SK-N-SH treated with all-trans-retinoic acid at 6 μM for 48 hours (cell line): ENCODE measurements around the gene WDR53.
A peak's percentile ranks its signal among the peaks of the same experiment; 100 is the strongest.

ENCODE experiments used
- ATAC-seq: fragments of 200-7000 bp; cut with Tn5 transposase; 3 replicates; pipeline ENCODE4 v1.9.1; 2020; ENCODE audit warnings: mild to moderate bottlenecking, moderate library complexity
- ARNTL ChIP-seq: fragments of 450-650 bp; formaldehyde crosslinking; IDR thresholded peaks from 2 replicates; pipeline ENCODE4 v1.5.0; 2020; ENCODE audit warnings: low read depth, mild to moderate bottlenecking, moderate library complexity, borderline replicate concordance
- BACH2 ChIP-seq: fragments of 250-450 bp; sonication (Bioruptor Pico); IDR thresholded peaks from 2 replicates; pipeline ENCODE4 v1.9.0; 2021; ENCODE audit warnings: mild to moderate bottlenecking, borderline replicate concordance
- CREB5 ChIP-seq: fragments of 250-450 bp; sonication (Bioruptor Pico); IDR thresholded peaks from 2 replicates; pipeline ENCODE4 v1.5.1; 2020; ENCODE audit warnings: low read depth, mild to moderate bottlenecking, moderate library complexity
- CSDC2 ChIP-seq: fragments of 250-450 bp; sonication (Bioruptor Pico); IDR thresholded peaks from 2 replicates; pipeline ENCODE4 v1.5.0; 2020; ENCODE audit warnings: mild to moderate bottlenecking, moderate library complexity
- CSRNP3 ChIP-seq: fragments of 250-450 bp; sonication (Bioruptor Pico); IDR thresholded peaks from 2 replicates; pipeline ENCODE4 v1.5.1; 2021; ENCODE audit warnings: mild to moderate bottlenecking, moderate library complexity
- ESRRG ChIP-seq: fragments of 250-450 bp; sonication (Bioruptor Pico); IDR thresholded peaks from 2 replicates; pipeline ENCODE4 v1.6.1; 2021; ENCODE audit warnings: mild to moderate bottlenecking
- GLIS3 ChIP-seq: fragments of 250-450 bp; sonication (Bioruptor Pico); IDR thresholded peaks from 2 replicates; pipeline ENCODE4 v1.5.0; 2020; ENCODE audit warnings: mild to moderate bottlenecking, moderate library complexity
- ISL1 ChIP-seq: fragments of 250-450 bp; sonication (Bioruptor Pico); IDR thresholded peaks from 2 replicates; pipeline ENCODE4 v2.1.2; 2022; ENCODE audit warnings: mild to moderate bottlenecking, moderate library complexity
- OSR1 ChIP-seq: fragments of 250-450 bp; sonication (Bioruptor Pico); IDR thresholded peaks from 2 replicates; pipeline ENCODE4 v1.8.0; 2022; ENCODE audit warnings: moderate library complexity, mild to moderate bottlenecking, inconsistent platforms
- PATZ1 ChIP-seq: fragments of 250-450 bp; sonication (Bioruptor Pico); IDR thresholded peaks from 2 replicates; pipeline ENCODE4 v1.8.0; 2020; ENCODE audit warnings: mild to moderate bottlenecking, moderate library complexity, borderline replicate concordance
- POU6F1 ChIP-seq: fragments of 250-450 bp; sonication (Bioruptor Pico); IDR thresholded peaks from 2 replicates; pipeline ENCODE4 v1.8.0; 2021; ENCODE audit warnings: low read depth, mild to moderate bottlenecking, moderate library complexity, borderline replicate concordance
- PPARA ChIP-seq: fragments of 250-450 bp; sonication (Bioruptor Pico); IDR thresholded peaks from 2 replicates; pipeline ENCODE4 v1.5.0; 2020; ENCODE audit warnings: mild to moderate bottlenecking, borderline replicate concordance
- RARB ChIP-seq: fragments of 250-450 bp; sonication (Bioruptor Pico); IDR thresholded peaks from 2 replicates; pipeline ENCODE4 v1.8.0; 2021; ENCODE audit warnings: mild to moderate bottlenecking, moderate library complexity
- SNAI2 ChIP-seq: fragments of 250-450 bp; sonication (Bioruptor Pico); IDR thresholded peaks from 2 replicates; pipeline ENCODE4 v1.5.0; 2020; ENCODE audit warnings: mild to moderate bottlenecking, moderate library complexity
- TCF4 ChIP-seq: fragments of 250-450 bp; sonication (Bioruptor Pico); IDR thresholded peaks from 2 replicates; pipeline ENCODE4 v1.8.0; 2021; ENCODE audit warnings: mild to moderate bottlenecking, moderate library complexity, borderline replicate concordance
- TOX ChIP-seq: fragments of 250-450 bp; sonication (Bioruptor Pico); IDR thresholded peaks from 2 replicates; pipeline ENCODE4 v1.8.0; 2021; ENCODE audit warnings: mild to moderate bottlenecking, moderate library complexity, borderline replicate concordance
- TSHZ2 ChIP-seq: fragments of 250-450 bp; sonication (Bioruptor Pico); IDR thresholded peaks from 2 replicates; pipeline ENCODE4 v1.5.0; 2020; ENCODE audit warnings: mild to moderate bottlenecking, moderate library complexity
- ZC3H10 ChIP-seq: fragments of 250-450 bp; sonication (Bioruptor Pico); IDR thresholded peaks from 2 replicates; pipeline ENCODE4 v1.5.1; 2021; ENCODE audit warnings: mild to moderate bottlenecking, moderate library complexity
- ZFP3 ChIP-seq: fragments of 250-450 bp; sonication (Bioruptor Pico); IDR thresholded peaks from 2 replicates; pipeline ENCODE4 v1.5.0; 2020; ENCODE audit warnings: mild to moderate bottlenecking, moderate library complexity
- ZFP30 ChIP-seq: fragments of 450-650 bp; formaldehyde crosslinking; IDR thresholded peaks from 2 replicates; pipeline ENCODE4 v1.5.0; 2022; ENCODE audit warnings: mild to moderate bottlenecking, moderate library complexity
- ZNF565 ChIP-seq: fragments of 450-650 bp; formaldehyde crosslinking; conservative IDR thresholded peaks from 2 replicates; pipeline ENCODE4 v1.5.0; 2020; ENCODE audit warnings: low read depth, mild to moderate bottlenecking, moderate library complexity
- ZNF70 ChIP-seq: fragments of 450-650 bp; formaldehyde crosslinking; IDR thresholded peaks from 2 replicates; pipeline ENCODE4 v1.5.0; 2020; ENCODE audit warnings: mild to moderate bottlenecking, moderate library complexity
- ZNF8 ChIP-seq: fragments of 450-650 bp; formaldehyde crosslinking; IDR thresholded peaks from 2 replicates; pipeline ENCODE4 v1.5.0; 2020; ENCODE audit warnings: mild to moderate bottlenecking, moderate library complexity

The WDR53 gene

GRCh38 chr3:196609805-196610515 lies 41.6 kb upstream of the WDR53 start (continued):
- TF ChIP-seq ZFP3 (CRISPR knock-in tag), result no peak
- no peak for TF ChIP-seq BACH2 (CRISPR knock-in tag)

GRCh38 chr3:196609343-196609775 lies 41.0 kb upstream of the WDR53 start:
- TF ChIP-seq CSRNP3 (CRISPR knock-in tag), result no peak
- TF ChIP-seq ZNF70 (CRISPR knock-in tag), result no peak
- no peak for TF ChIP-seq GLIS3
- no peak for TF ChIP-seq PPARA (CRISPR knock-in tag)
- no peak for TF ChIP-seq PATZ1 (CRISPR knock-in tag)
- no peak for TF ChIP-seq OSR1 (CRISPR knock-in tag)
- no peak for TF ChIP-seq ZFP3 (CRISPR knock-in tag)
- no peak for TF ChIP-seq ZNF565 (CRISPR knock-in tag)
- TF ChIP-seq ARNTL (CRISPR knock-in tag), result no peak
- no peak for TF ChIP-seq ESRRG (CRISPR knock-in tag)
- TF ChIP-seq POU6F1, result no peak
- TF ChIP-seq ISL1 (CRISPR knock-in tag), result no peak
- no peak for TF ChIP-seq ZFP30
- TF ChIP-seq ZNF8, result no peak
- no peak for TF ChIP-seq TCF4
- TF ChIP-seq TSHZ2, result no peak
- no peak for TF ChIP-seq SNAI2 (CRISPR knock-in tag)
- no peak for TF ChIP-seq RARB (CRISPR knock-in tag)
- ATAC-seq, result peak; percentile 98

- no peak for ATAC-seq
- TF ChIP-seq BACH2 (CRISPR knock-in tag), result no peak
Observed at GRCh38 chr3:196608693-196609092, 40.3 kb upstream of the WDR53 start.

- ATAC-seq, result no peak
Observed at GRCh38 chr3:196604548-196604947, 36.2 kb upstream of the WDR53 start.

More at GRCh38 chr3:196604548-196604947, 36.2 kb upstream of the WDR53 start:
- no peak for TF ChIP-seq ESRRG (CRISPR knock-in tag)
- TF ChIP-seq CSDC2 (CRISPR knock-in tag), result no peak
- no peak for TF ChIP-seq ZC3H10 (CRISPR knock-in tag)
- TF ChIP-seq ISL1 (CRISPR knock-in tag), result no peak
- no peak for TF ChIP-seq TOX
- TF ChIP-seq OSR1 (CRISPR knock-in tag), result no peak
- no peak for TF ChIP-seq ZNF70 (CRISPR knock-in tag)
- TF ChIP-seq PPARA (CRISPR knock-in tag), result no peak
- no peak for TF ChIP-seq ZFP30
- no peak for TF ChIP-seq ZNF8
- TF ChIP-seq GLIS3, result no peak
- no peak for TF ChIP-seq POU6F1
- no peak for TF ChIP-seq CSRNP3 (CRISPR knock-in tag)
- no peak for TF ChIP-seq CREB5
